Measurements from ENCODE around the gene PDZD2. TPM values are rescaled to one million over a fixed set of nuclear protein-coding genes. Genes with fewer than 3 reads are reported as not detected.

The PDZD2 gene
- total RNA-seq, 1 donor from 2014 or later = 0.65 TPM

GRCh38 chr5:32023816-32024215, 384.9 kb downstream of the PDZD2 start:
- H3K9me3 Mint-ChIP-seq = no peaks in the 10 kb centered on the region
- no peak for DNase-seq (ENCODE audit: low read depth, low spot score)
- no peaks in the 10 kb centered on the region for H3K36me3 Mint-ChIP-seq (ENCODE audit: low read depth)
- no peak overlapping the region for H3K27ac Mint-ChIP-seq (ENCODE audit: unreplicated experiment)
- H3K4me3 Mint-ChIP-seq = no peak overlapping the region
- H3K4me1 Mint-ChIP-seq = peaks cover 27% of the 10 kb centered on the region
- H3K27me3 Mint-ChIP-seq (ENCODE audit: low read depth) = no peaks in the 10 kb centered on the region
- no peak for TF ChIP-seq CTCF (conservative IDR thresholded peaks at IDR 0.05)

- Mint-ChIP-seq H3K4me3 (no peak overlapping the region), H3K27ac (ENCODE audit: unreplicated experiment) (no peak overlapping the region), H3K4me1 (peaks cover 23% of the 10 kb centered on the region), H3K36me3 (ENCODE audit: low read depth) (no peaks in the 10 kb centered on the region), H3K9me3 (no peaks in the 10 kb centered on the region), H3K27me3 (ENCODE audit: low read depth) (no peaks in the 10 kb centered on the region)
- no peak for DNase-seq (ENCODE audit: low read depth, low spot score)
- no peak for TF ChIP-seq CTCF (conservative IDR thresholded peaks at IDR 0.05)
These were observed 385.8 kb downstream of the PDZD2 start for GRCh38 chr5:32024751-32025150.

- peaks cover 37% of the 10 kb centered on the region for H3K4me1 Mint-ChIP-seq
- H3K27me3 Mint-ChIP-seq (ENCODE audit: low read depth) = no peaks in the 10 kb centered on the region
- no peaks in the 10 kb centered on the region for H3K9me3 Mint-ChIP-seq
- peak overlapping the region; percentile 69 for H3K27ac Mint-ChIP-seq (ENCODE audit: unreplicated experiment)
- no peaks in the 10 kb centered on the region for H3K36me3 Mint-ChIP-seq (ENCODE audit: low read depth)
- peak overlapping the region; percentile 49 for H3K4me3 Mint-ChIP-seq
- no peak for TF ChIP-seq CTCF (conservative IDR thresholded peaks at IDR 0.05)
- DNase-seq (ENCODE audit: low read depth, low spot score) = no peak
These were observed 388.3 kb downstream of the PDZD2 start for GRCh38 chr5:32027093-32027716.

GRCh38 chr5:32027717-32028458, 389.0 kb downstream of the PDZD2 start:
- peaks cover 41% of the 10 kb centered on the region for H3K4me1 Mint-ChIP-seq
- no peaks in the 10 kb centered on the region for H3K36me3 Mint-ChIP-seq (ENCODE audit: low read depth)
- H3K27me3 Mint-ChIP-seq (ENCODE audit: low read depth) = no peaks in the 10 kb centered on the region
- H3K9me3 Mint-ChIP-seq = no peaks in the 10 kb centered on the region
- peak overlapping the region; percentile 49 for H3K4me3 Mint-ChIP-seq
- no peak for TF ChIP-seq CTCF (conservative IDR thresholded peaks at IDR 0.05)
- peak overlapping the region; percentile 69 for H3K27ac Mint-ChIP-seq (ENCODE audit: unreplicated experiment)
- no peak for DNase-seq (ENCODE audit: low read depth, low spot score)

GRCh38 chr5:32029261-32029660, 390.3 kb downstream of the PDZD2 start:
- no peak for DNase-seq (ENCODE audit: low read depth, low spot score)
- no peak overlapping the region for H3K27ac Mint-ChIP-seq (ENCODE audit: unreplicated experiment)
- TF ChIP-seq CTCF (conservative IDR thresholded peaks at IDR 0.05) = no peak
- H3K36me3 Mint-ChIP-seq (ENCODE audit: low read depth) = no peaks in the 10 kb centered on the region
- H3K9me3 Mint-ChIP-seq = no peaks in the 10 kb centered on the region
- H3K27me3 Mint-ChIP-seq (ENCODE audit: low read depth) = no peaks in the 10 kb centered on the region
- H3K4me3 Mint-ChIP-seq = no peak overlapping the region
- peaks cover 52% of the 10 kb centered on the region for H3K4me1 Mint-ChIP-seq
